SK-N-SH (cell line): ENCODE results near the gene SAMD4A. TPM values are rescaled to one million over a fixed set of nuclear protein-coding genes. Genes with fewer than 3 reads are reported as not detected.

Experiments used
- CTCF ChIA-PET: fragments of 300-600, 350-600 bp; formaldehyde crosslinking; extraction: SDS; loops from one replicate; lab custom pipeline; 2021; lab: Yijun Ruan, JAX
- POLR2A ChIA-PET: fragments of 350-600 bp; sonication (Branson Sonifier 250); formaldehyde crosslinking; extraction: SDS; loops from one replicate; lab custom pipeline; 2020; ENCODE audit warnings: antibody characterized with exemption, inconsistent platforms; lab: Yijun Ruan, JAX
- DNase-seq: peaks from one replicate; pipeline ENCODE4 v3.0.0; 2012
- H2AFZ ChIP-seq: fragments of 200-600 bp; sonication (generic); 2 replicates; pipeline ENCODE4 v1.8.1; 2016; ENCODE audit warnings: antibody characterized with exemption, mild to moderate bottlenecking, low read depth
- H3F3A ChIP-seq: fragments of 200-600 bp; sonication (generic); replicated peaks from 2 replicates; pipeline ENCODE3; 2016; ENCODE audit warnings: antibody characterized with exemption, mild to moderate bottlenecking; ENCODE audit not compliant: insufficient read depth
- H3K27ac ChIP-seq, 2 experiments: fragments of 200-500 bp in 1 of 2; fragments of 200-600 bp in 1 of 2; sonication (Bioruptor generic) in 1 of 2; sonication (generic), shearing (Covaris generic) in 1 of 2; 2 replicates each; pipeline versions ENCODE4 v1.5.1 to v1.6.1; 2014 to 2016; ENCODE audit warnings: low read depth in 2 of 2, inconsistent platforms in 1 of 2, low read length in 1 of 2, mild to moderate bottlenecking in 1 of 2, mixed read lengths in 1 of 2
- H3K27me3 ChIP-seq: fragments of 200-600 bp; sonication (generic), shearing (Covaris generic); 2 replicates; pipeline ENCODE4 v1.6.1; 2016; ENCODE audit warnings: mixed run types; ENCODE audit not compliant: insufficient read depth
- H3K36me3 ChIP-seq, 2 experiments: fragments of 200-500 bp in 1 of 2; fragments of 200-600 bp in 1 of 2; sonication (Bioruptor generic) in 1 of 2; sonication (generic) in 1 of 2; replicated peaks in 1 of 2; 2 replicates each; pipeline versions ENCODE3 to v1.5.1; 2014 to 2016; ENCODE audit warnings: low read length in 1 of 2, mild to moderate bottlenecking in 1 of 2; ENCODE audit not compliant: insufficient read depth in 2 of 2, control insufficient read depth in 1 of 2
- H3K4me1 ChIP-seq, 2 experiments: fragments of 200-500 bp in 1 of 2; fragments of 200-600 bp in 1 of 2; sonication (Bioruptor generic) in 1 of 2; sonication (generic), shearing (Covaris generic) in 1 of 2; 2 replicates each; pipeline versions ENCODE4 v1.5.1 to v1.6.1; 2014 to 2016; ENCODE audit warnings: low read depth in 1 of 2, low read length in 1 of 2, mixed run types in 1 of 2; ENCODE audit not compliant: insufficient read depth in 2 of 2, control insufficient read depth in 1 of 2
- H3K4me2 ChIP-seq: fragments of 200-600 bp; sonication (generic), shearing (Covaris generic); 2 replicates; pipeline ENCODE4 v1.6.1; 2017; ENCODE audit warnings: mixed run types
- H3K4me3 ChIP-seq, 2 experiments: fragments of 200-500 bp in 1 of 2; fragments of 200-600 bp in 1 of 2; sonication (Bioruptor generic) in 1 of 2; sonication (generic), shearing (Covaris generic) in 1 of 2; 2 replicates each; pipeline versions ENCODE4 v1.5.1 to v1.8.1; 2014 to 2016; ENCODE audit warnings: low read depth in 2 of 2, inconsistent platforms in 1 of 2, low read length in 1 of 2, mild to moderate bottlenecking in 1 of 2, mixed read lengths in 1 of 2, moderate library complexity in 1 of 2
- H3K79me2 ChIP-seq: fragments of 200-600 bp; sonication (generic); 2 replicates; pipeline ENCODE4 v1.8.1; 2017; ENCODE audit warnings: mild to moderate bottlenecking; ENCODE audit not compliant: insufficient read depth
- H3K9ac ChIP-seq: fragments of 200-600 bp; sonication (generic); 2 replicates; pipeline ENCODE4 v1.6.1; 2017; ENCODE audit warnings: mixed run types
- H3K9me2 ChIP-seq: fragments of 200-600 bp; sonication (generic); 2 replicates; pipeline ENCODE4 v1.6.1; 2017; ENCODE audit warnings: mixed run types
- H3K9me3 ChIP-seq: fragments of 200-600 bp; sonication (generic); 2 replicates; pipeline ENCODE4 v1.6.1; 2017; ENCODE audit warnings: mixed run types, mild to moderate bottlenecking, moderate library complexity
- H4K20me1 ChIP-seq: fragments of 200-600 bp; sonication (generic); 2 replicates; pipeline ENCODE4 v1.6.1; 2017; ENCODE audit warnings: mild to moderate bottlenecking, mixed run types; ENCODE audit not compliant: insufficient read depth
- CHD2 ChIP-seq: fragments of 150-350 bp; IDR thresholded peaks from 2 replicates; pipeline ENCODE4 v1.6.1; 2018; ENCODE audit warnings: low read length; ENCODE audit not compliant: partially characterized antibody
- ELF1 ChIP-seq: IDR thresholded peaks from 2 replicates; pipeline ENCODE4 v1.4.0; 2012
- EP300 ChIP-seq, 2 experiments: IDR thresholded peaks; 2 replicates each; pipeline versions ENCODE4 v1.4.0 to v1.6.1; 2012; ENCODE audit warnings: borderline replicate concordance in 1 of 2, low read depth in 1 of 2, low read length in 1 of 2
- EZH2phosphoT487 ChIP-seq: fragments of 200-600 bp; sonication (generic); IDR thresholded peaks from 2 replicates; pipeline ENCODE4 v1.6.1; 2017; ENCODE audit warnings: low read depth, mixed run types, mild to moderate bottlenecking, antibody characterized with exemption, moderate library complexity, borderline replicate concordance
- FOXJ3 ChIP-seq: sonication (generic); formaldehyde crosslinking; IDR thresholded peaks from 2 replicates; pipeline ENCODE4 v1.5.1; 2020; ENCODE audit warnings: mild to moderate bottlenecking, missing genetic modification reagents
- FOXM1 ChIP-seq: IDR thresholded peaks from 2 replicates; pipeline ENCODE4 v1.4.0; 2012; ENCODE audit warnings: low read depth, mild to moderate bottlenecking
- GABPA ChIP-seq: IDR thresholded peaks from 2 replicates; pipeline ENCODE4 v1.4.0; 2012; ENCODE audit warnings: low read depth, mild to moderate bottlenecking
- GATA2 ChIP-seq: sonication (generic); formaldehyde crosslinking; IDR thresholded peaks from 2 replicates; pipeline ENCODE4 v1.5.0; 2020; ENCODE audit warnings: mild to moderate bottlenecking, missing genetic modification reagents
- JUND ChIP-seq: IDR thresholded peaks from 2 replicates; pipeline ENCODE4 v1.4.0; 2012
- NFIC ChIP-seq: IDR thresholded peaks from 2 replicates; pipeline ENCODE4 v1.4.0; 2012; ENCODE audit warnings: borderline replicate concordance
- NRF1 ChIP-seq: IDR thresholded peaks from 2 replicates; pipeline ENCODE4 v1.6.1; 2012; ENCODE audit warnings: low read depth, mild to moderate bottlenecking, low read length
- POLR2AphosphoS5 ChIP-seq: IDR thresholded peaks from 2 replicates; pipeline ENCODE4 v1.6.1; 2012; ENCODE audit warnings: low read depth, low read length
- RAD21 ChIP-seq: IDR thresholded peaks from 2 replicates; pipeline ENCODE4 v1.6.1; 2012; ENCODE audit warnings: mild to moderate bottlenecking, low read length
- RCOR1 ChIP-seq: fragments of 150-350 bp; IDR thresholded peaks from 2 replicates; pipeline ENCODE4 v1.6.1; 2017; ENCODE audit warnings: antibody characterized with exemption, low read length
- RXRA ChIP-seq: IDR thresholded peaks from 2 replicates; pipeline ENCODE4 v1.4.0; 2012; ENCODE audit warnings: low read depth, mild to moderate bottlenecking, borderline replicate concordance
- SIN3A ChIP-seq: IDR thresholded peaks from 2 replicates; pipeline ENCODE4 v1.6.1; 2012; ENCODE audit warnings: low read depth, mild to moderate bottlenecking, low read length, moderate library complexity, borderline replicate concordance
- SMC3 ChIP-seq: IDR thresholded peaks from 2 replicates; pipeline ENCODE4 v1.6.1; 2012; ENCODE audit warnings: low read depth, low read length, improper control_type of control experiment
- TAF1 ChIP-seq: IDR thresholded peaks from 2 replicates; pipeline ENCODE4 v1.6.1; 2012; ENCODE audit warnings: low read depth, mild to moderate bottlenecking, low read length, moderate library complexity, borderline replicate concordance
- TCF12 ChIP-seq: IDR thresholded peaks from 2 replicates; pipeline ENCODE4 v1.4.0; 2012
- TEAD4 ChIP-seq: IDR thresholded peaks from 2 replicates; pipeline ENCODE4 v1.4.0; 2012; ENCODE audit warnings: mild to moderate bottlenecking, borderline replicate concordance; ENCODE audit not compliant: insufficient read depth
- WGBS: methylation state at CpG from one replicate; pipeline ENCODE4 v1.1.6; 2017; ENCODE audit warnings: low lambda C conversion rate; 5-methylcytosine and 5-hydroxymethylcytosine counted together
- polyA plus RNA-seq, 3 experiments: library from polyadenylated mRNA; depleted of rRNA; stranded (reverse); fragments of >200 nt; gene quantifications; 2 replicates each; pipeline ENCODE4 v1.2.3, GENCODE V29; 2012
- TF ChIP-seq, protein P1 (sequence below): fragments of 200-600 bp; sonication (generic); IDR thresholded peaks from 2 replicates; pipeline ENCODE4 v1.6.1; 2017; ENCODE audit warnings: antibody characterized with exemption, mild to moderate bottlenecking, moderate library complexity
- TF ChIP-seq, protein P2 (sequence below): IDR thresholded peaks from 2 replicates; pipeline ENCODE4 v1.4.0; 2012; ENCODE audit warnings: low read depth
- TF ChIP-seq, protein P3 (sequence below): IDR thresholded peaks from 2 replicates; pipeline ENCODE4 v1.4.0; 2012; ENCODE audit warnings: low read depth, borderline replicate concordance
- TF ChIP-seq, protein P4 (sequence below): IDR thresholded peaks from 2 replicates; pipeline ENCODE4 v1.4.0; 2012; ENCODE audit warnings: low read depth, borderline replicate concordance
- TF ChIP-seq, protein P5 (sequence below): IDR thresholded peaks from 2 replicates; pipeline ENCODE4; 2012
- TF ChIP-seq, protein P6 (sequence below): IDR thresholded peaks from 2 replicates; pipeline ENCODE4 v1.6.1; 2012; ENCODE audit warnings: mild to moderate bottlenecking, low read depth, low read length, moderate library complexity

The SAMD4A gene
- polyA plus RNA-seq, 1 of the 3 experiments (the other 2 are of a cell fraction), result 5.0 TPM

DNA sequence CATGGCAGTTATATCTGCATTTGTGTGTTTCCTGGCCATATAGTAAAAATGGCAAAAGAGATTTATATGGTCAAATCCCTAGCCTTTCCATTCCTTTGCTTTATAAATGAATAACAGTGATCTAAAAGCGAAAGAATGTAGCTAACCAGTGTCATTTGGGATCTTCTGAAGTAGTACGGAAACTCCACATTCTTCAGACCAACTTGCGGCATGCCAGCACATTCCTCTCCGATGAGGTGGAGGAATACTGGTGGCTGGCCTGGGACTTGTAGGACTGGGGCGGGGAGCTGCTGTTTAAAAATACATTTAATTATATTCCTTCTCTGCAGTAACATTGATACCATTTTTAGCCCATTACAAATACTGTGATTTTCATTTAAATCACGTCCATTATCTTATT is 85.3 kb downstream of the SAMD4A start:
- no peak for DNase-seq
- peak overlapping the region; percentile 12 to 45; a peak in 3 of 4 replicates for H3K4me3 ChIP-seq
- no peaks in the 10 kb centered on the region for H3K27me3 ChIP-seq
- peaks cover 7 to 50% of the 10 kb centered on the region in 2 experiments for H3K4me1 ChIP-seq
- H3K27ac ChIP-seq, result peak overlapping the region; percentile 73 to 97; a peak in 3 of 4 replicates
- peak overlapping the region; percentile 53 for H3K4me2 ChIP-seq
- H3K36me3 ChIP-seq, result no peaks in the 10 kb centered on the region
- 11% methylated on average over 6 of the region's 6 CpGs for WGBS
- peaks cover 92% of the 10 kb centered on the region for H3K79me2 ChIP-seq
- H3K9ac ChIP-seq, result peak overlapping the region; percentile 75
- POLR2A ChIA-PET, result no interaction called here
- H3K9me3 ChIP-seq, result no peaks in the 10 kb centered on the region
- H2AFZ ChIP-seq, result no peak overlapping the region
- CTCF ChIA-PET, result interaction anchor here (1.3 kb wide), 1 partner anchor 24 kb away, joined by 3 read pairs; no protein-coding TSS in a partner anchor
- H4K20me1 ChIP-seq, result no peaks in the 10 kb centered on the region
- no peaks in the 10 kb centered on the region for H3K9me2 ChIP-seq
- peaks cover 44% of the 10 kb centered on the region for H3F3A ChIP-seq
- no peak for TF ChIP-seq GATA2 (CRISPR knock-in tag)
- TF ChIP-seq SIN3A, result peak; percentile 76; the same call in 1 of the 2 replicates
- TF ChIP-seq, protein P1, sequence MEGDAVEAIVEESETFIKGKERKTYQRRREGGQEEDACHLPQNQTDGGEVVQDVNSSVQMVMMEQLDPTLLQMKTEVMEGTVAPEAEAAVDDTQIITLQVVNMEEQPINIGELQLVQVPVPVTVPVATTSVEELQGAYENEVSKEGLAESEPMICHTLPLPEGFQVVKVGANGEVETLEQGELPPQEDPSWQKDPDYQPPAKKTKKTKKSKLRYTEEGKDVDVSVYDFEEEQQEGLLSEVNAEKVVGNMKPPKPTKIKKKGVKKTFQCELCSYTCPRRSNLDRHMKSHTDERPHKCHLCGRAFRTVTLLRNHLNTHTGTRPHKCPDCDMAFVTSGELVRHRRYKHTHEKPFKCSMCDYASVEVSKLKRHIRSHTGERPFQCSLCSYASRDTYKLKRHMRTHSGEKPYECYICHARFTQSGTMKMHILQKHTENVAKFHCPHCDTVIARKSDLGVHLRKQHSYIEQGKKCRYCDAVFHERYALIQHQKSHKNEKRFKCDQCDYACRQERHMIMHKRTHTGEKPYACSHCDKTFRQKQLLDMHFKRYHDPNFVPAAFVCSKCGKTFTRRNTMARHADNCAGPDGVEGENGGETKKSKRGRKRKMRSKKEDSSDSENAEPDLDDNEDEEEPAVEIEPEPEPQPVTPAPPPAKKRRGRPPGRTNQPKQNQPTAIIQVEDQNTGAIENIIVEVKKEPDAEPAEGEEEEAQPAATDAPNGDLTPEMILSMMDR, result no peak
- TF ChIP-seq, protein P2, sequence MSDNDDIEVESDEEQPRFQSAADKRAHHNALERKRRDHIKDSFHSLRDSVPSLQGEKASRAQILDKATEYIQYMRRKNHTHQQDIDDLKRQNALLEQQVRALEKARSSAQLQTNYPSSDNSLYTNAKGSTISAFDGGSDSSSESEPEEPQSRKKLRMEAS, result peak; percentile 67
- TF ChIP-seq, protein P3, sequence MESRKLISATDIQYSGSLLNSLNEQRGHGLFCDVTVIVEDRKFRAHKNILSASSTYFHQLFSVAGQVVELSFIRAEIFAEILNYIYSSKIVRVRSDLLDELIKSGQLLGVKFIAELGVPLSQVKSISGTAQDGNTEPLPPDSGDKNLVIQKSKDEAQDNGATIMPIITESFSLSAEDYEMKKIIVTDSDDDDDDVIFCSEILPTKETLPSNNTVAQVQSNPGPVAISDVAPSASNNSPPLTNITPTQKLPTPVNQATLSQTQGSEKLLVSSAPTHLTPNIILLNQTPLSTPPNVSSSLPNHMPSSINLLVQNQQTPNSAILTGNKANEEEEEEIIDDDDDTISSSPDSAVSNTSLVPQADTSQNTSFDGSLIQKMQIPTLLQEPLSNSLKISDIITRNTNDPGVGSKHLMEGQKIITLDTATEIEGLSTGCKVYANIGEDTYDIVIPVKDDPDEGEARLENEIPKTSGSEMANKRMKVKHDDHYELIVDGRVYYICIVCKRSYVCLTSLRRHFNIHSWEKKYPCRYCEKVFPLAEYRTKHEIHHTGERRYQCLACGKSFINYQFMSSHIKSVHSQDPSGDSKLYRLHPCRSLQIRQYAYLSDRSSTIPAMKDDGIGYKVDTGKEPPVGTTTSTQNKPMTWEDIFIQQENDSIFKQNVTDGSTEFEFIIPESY, result peak; percentile 55; the same call in 1 of the 2 replicates
- no peak for TF ChIP-seq EZH2phosphoT487
- TF ChIP-seq, protein P4, sequence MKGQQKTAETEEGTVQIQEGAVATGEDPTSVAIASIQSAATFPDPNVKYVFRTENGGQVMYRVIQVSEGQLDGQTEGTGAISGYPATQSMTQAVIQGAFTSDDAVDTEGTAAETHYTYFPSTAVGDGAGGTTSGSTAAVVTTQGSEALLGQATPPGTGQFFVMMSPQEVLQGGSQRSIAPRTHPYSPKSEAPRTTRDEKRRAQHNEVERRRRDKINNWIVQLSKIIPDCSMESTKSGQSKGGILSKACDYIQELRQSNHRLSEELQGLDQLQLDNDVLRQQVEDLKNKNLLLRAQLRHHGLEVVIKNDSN, result no peak
- peak; percentile 96 for TF ChIP-seq JUND
- TF ChIP-seq NFIC, result peak; percentile 88
- no peak for TF ChIP-seq RAD21
- TF ChIP-seq TAF1, result 0 out of 2 replicates have a peak, but pooled peaks have one; percentile 21
- TF ChIP-seq TCF12, result peak; percentile 90
- TF ChIP-seq GABPA, result no peak
- TF ChIP-seq RXRA, result peak; percentile 88
- TF ChIP-seq EP300 (IDR thresholded peaks at IDR 0.05; ENCODE audit: borderline replicate concordance in 1 of 2, low read depth in 1 of 2, low read length in 1 of 2), result peak; percentile 23 to 91; a peak in 2 of 4 replicates
- TF ChIP-seq FOXM1, result 0 out of 2 replicates have a peak, but pooled peaks have one; percentile 31
- TF ChIP-seq RCOR1, result no peak
- TF ChIP-seq NRF1, result no peak
- TF ChIP-seq SMC3, result no peak
- no peak for TF ChIP-seq CHD2
- TF ChIP-seq, protein P5, sequence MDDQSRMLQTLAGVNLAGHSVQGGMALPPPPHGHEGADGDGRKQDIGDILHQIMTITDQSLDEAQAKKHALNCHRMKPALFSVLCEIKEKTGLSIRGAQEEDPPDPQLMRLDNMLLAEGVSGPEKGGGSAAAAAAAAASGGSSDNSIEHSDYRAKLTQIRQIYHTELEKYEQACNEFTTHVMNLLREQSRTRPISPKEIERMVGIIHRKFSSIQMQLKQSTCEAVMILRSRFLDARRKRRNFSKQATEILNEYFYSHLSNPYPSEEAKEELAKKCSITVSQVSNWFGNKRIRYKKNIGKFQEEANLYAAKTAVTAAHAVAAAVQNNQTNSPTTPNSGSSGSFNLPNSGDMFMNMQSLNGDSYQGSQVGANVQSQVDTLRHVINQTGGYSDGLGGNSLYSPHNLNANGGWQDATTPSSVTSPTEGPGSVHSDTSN, result peak; percentile 83
- no peak for TF ChIP-seq ELF1
- TF ChIP-seq POLR2AphosphoS5, result peak; percentile 77; the same call in 1 of the 2 replicates
- TF ChIP-seq, protein P6, sequence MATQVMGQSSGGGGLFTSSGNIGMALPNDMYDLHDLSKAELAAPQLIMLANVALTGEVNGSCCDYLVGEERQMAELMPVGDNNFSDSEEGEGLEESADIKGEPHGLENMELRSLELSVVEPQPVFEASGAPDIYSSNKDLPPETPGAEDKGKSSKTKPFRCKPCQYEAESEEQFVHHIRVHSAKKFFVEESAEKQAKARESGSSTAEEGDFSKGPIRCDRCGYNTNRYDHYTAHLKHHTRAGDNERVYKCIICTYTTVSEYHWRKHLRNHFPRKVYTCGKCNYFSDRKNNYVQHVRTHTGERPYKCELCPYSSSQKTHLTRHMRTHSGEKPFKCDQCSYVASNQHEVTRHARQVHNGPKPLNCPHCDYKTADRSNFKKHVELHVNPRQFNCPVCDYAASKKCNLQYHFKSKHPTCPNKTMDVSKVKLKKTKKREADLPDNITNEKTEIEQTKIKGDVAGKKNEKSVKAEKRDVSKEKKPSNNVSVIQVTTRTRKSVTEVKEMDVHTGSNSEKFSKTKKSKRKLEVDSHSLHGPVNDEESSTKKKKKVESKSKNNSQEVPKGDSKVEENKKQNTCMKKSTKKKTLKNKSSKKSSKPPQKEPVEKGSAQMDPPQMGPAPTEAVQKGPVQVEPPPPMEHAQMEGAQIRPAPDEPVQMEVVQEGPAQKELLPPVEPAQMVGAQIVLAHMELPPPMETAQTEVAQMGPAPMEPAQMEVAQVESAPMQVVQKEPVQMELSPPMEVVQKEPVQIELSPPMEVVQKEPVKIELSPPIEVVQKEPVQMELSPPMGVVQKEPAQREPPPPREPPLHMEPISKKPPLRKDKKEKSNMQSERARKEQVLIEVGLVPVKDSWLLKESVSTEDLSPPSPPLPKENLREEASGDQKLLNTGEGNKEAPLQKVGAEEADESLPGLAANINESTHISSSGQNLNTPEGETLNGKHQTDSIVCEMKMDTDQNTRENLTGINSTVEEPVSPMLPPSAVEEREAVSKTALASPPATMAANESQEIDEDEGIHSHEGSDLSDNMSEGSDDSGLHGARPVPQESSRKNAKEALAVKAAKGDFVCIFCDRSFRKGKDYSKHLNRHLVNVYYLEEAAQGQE, result peak; percentile 63
- peak; percentile 99 for TF ChIP-seq TEAD4
- TF ChIP-seq FOXJ3, result no peak
